DOHH2 (cell line): ENCODE results near the gene GSK3B.

ENCODE experiments used
- H3F3A ChIP-seq: fragments of 200-600 bp; sonication (generic), shearing (Covaris generic); 2 replicates; pipeline ENCODE4 v1.6.0; 2016; ENCODE audit warnings: antibody characterized with exemption, mild to moderate bottlenecking; ENCODE audit not compliant: control insufficient read depth, insufficient read depth
- H3K27ac ChIP-seq: fragments of 200-600 bp; sonication (generic); 2 replicates; pipeline ENCODE4 v1.5.1; 2014; ENCODE audit warnings: low read depth, mild to moderate bottlenecking, low read length, moderate library complexity
- H3K27me3 ChIP-seq: fragments of 200-600 bp; sonication (generic); 2 replicates; pipeline ENCODE4 v1.6.1; 2014; ENCODE audit warnings: mild to moderate bottlenecking, low read length, mixed read lengths; ENCODE audit not compliant: control insufficient read depth
- H3K36me3 ChIP-seq: fragments of 200-600 bp; sonication (generic); 2 replicates; pipeline ENCODE4 v1.6.1; 2014; ENCODE audit warnings: mild to moderate bottlenecking, low read length, moderate library complexity, mixed read lengths; ENCODE audit not compliant: control insufficient read depth
- H3K4me1 ChIP-seq: fragments of 200-600 bp; sonication (generic); 2 replicates; pipeline ENCODE4 v1.6.1; 2014; ENCODE audit warnings: mild to moderate bottlenecking, low read length, mixed read lengths; ENCODE audit not compliant: control insufficient read depth
- H3K4me2 ChIP-seq: fragments of 200-600 bp; sonication (generic); 2 replicates; pipeline ENCODE4 v1.6.0; 2014; ENCODE audit warnings: mild to moderate bottlenecking, low read length, moderate library complexity
- H3K4me3 ChIP-seq: fragments of 200-600 bp; sonication (generic); 2 replicates; pipeline ENCODE4 v1.5.1; 2014; ENCODE audit warnings: mild to moderate bottlenecking, low read length, mixed read lengths
- H3K79me2 ChIP-seq: fragments of 200-600 bp; sonication (generic); 2 replicates; pipeline ENCODE4 v1.6.1; 2014; ENCODE audit warnings: mild to moderate bottlenecking, low read length, mixed read lengths; ENCODE audit not compliant: control insufficient read depth
- H3K9me2 ChIP-seq: fragments of 200-600 bp; sonication (generic); replicated peaks from 2 replicates; pipeline ENCODE4 v1.6.1; 2014; ENCODE audit warnings: mild to moderate bottlenecking, low read length, mixed read lengths; ENCODE audit not compliant: control insufficient read depth
- H3K9me3 ChIP-seq: fragments of 200-600 bp; sonication (generic); 2 replicates; pipeline ENCODE4 v1.6.1; 2014; ENCODE audit warnings: antibody characterized with exemption, low read length, mixed read lengths; ENCODE audit not compliant: control insufficient read depth, insufficient read depth
- H4K20me1 ChIP-seq: fragments of 200-600 bp; sonication (generic); 2 replicates; pipeline ENCODE4 v1.6.0; 2014; ENCODE audit warnings: low read depth, mild to moderate bottlenecking, antibody characterized with exemption, low read length, moderate library complexity; ENCODE audit not compliant: control insufficient read depth, insufficient read depth
- CTCF ChIP-seq: fragments of 200-600 bp; sonication (generic); IDR thresholded peaks from one replicate; pipeline ENCODE4 v1.5.1; 2014; ENCODE audit warnings: antibody characterized with exemption, mild to moderate bottlenecking, low read depth, low read length; ENCODE audit not compliant: poor library complexity, severe bottlenecking
- EZH2phosphoT487 ChIP-seq: fragments of 200-600 bp; sonication (generic); IDR thresholded peaks from 2 replicates; pipeline ENCODE4 v1.6.1; 2017; ENCODE audit warnings: borderline replicate concordance, mild to moderate bottlenecking, antibody characterized with exemption, low read length, moderate library complexity, mixed read lengths

The GSK3B gene

GRCh38 chr3:119913021-119913420 lies 181.2 kb downstream of the GSK3B start:
- Histone ChIP-seq H3K36me3 (peaks cover 34% of the 10 kb centered on the region), H3K27me3 (no peaks in the 10 kb centered on the region), H3K4me3 (no peak overlapping the region), H3K9me2 (no peaks in the 10 kb centered on the region), H3K79me2 (no peaks in the 10 kb centered on the region), H4K20me1 (no peaks in the 10 kb centered on the region), H3K4me2 (no peak overlapping the region), H3K4me1 (no peaks in the 10 kb centered on the region), H3K9me3 (no peaks in the 10 kb centered on the region), H3F3A (0 out of 2 replicates have a peak, but pooled peaks cover 2% of the 10 kb centered on the region), H3K27ac (no peak overlapping the region)
- TF ChIP-seq CTCF (no peak), EZH2phosphoT487 (no peak)

- H4K20me1 ChIP-seq, result no peaks in the 10 kb centered on the region
- peaks cover 38% of the 10 kb centered on the region for H3K36me3 ChIP-seq
- H3K9me3 ChIP-seq, result no peaks in the 10 kb centered on the region
- no peaks in the 10 kb centered on the region for H3K79me2 ChIP-seq
- no peak overlapping the region for H3K4me2 ChIP-seq
- no peaks in the 10 kb centered on the region for H3K9me2 ChIP-seq
- no peaks in the 10 kb centered on the region for H3K27me3 ChIP-seq
- H3K4me1 ChIP-seq, result no peaks in the 10 kb centered on the region
- H3K27ac ChIP-seq, result no peak overlapping the region
- H3F3A ChIP-seq, result 0 out of 2 replicates have a peak, but pooled peaks cover 2% of the 10 kb centered on the region
- no peak overlapping the region for H3K4me3 ChIP-seq
- TF ChIP-seq EZH2phosphoT487, result no peak
Observed at GRCh38 chr3:119912220-119912619, 182.0 kb downstream of the GSK3B start.

GRCh38 chr3:119911748-119912147 lies 182.5 kb downstream of the GSK3B start:
- H3K4me3 ChIP-seq, result no peak overlapping the region
- H3K36me3 ChIP-seq, result peaks cover 40% of the 10 kb centered on the region
- no peak for TF ChIP-seq CTCF
- TF ChIP-seq EZH2phosphoT487, result no peak

GRCh38 chr3:119902061-119902460 lies 192.2 kb downstream of the GSK3B start:
- Histone ChIP-seq H3K27me3 (no peaks in the 10 kb centered on the region), H4K20me1 (no peaks in the 10 kb centered on the region), H3K9me3 (no peaks in the 10 kb centered on the region), H3K4me3 (no peak overlapping the region), H3F3A (no peaks in the 10 kb centered on the region), H3K27ac (no peak overlapping the region), H3K36me3 (peaks cover 25% of the 10 kb centered on the region), H3K4me2 (no peak overlapping the region), H3K79me2 (no peaks in the 10 kb centered on the region), H3K4me1 (no peaks in the 10 kb centered on the region), H3K9me2 (no peaks in the 10 kb centered on the region)
- TF ChIP-seq EZH2phosphoT487 (no peak), CTCF (no peak)

More at GRCh38 chr3:119911748-119912147, 182.5 kb downstream of the GSK3B start:
- no peaks in the 10 kb centered on the region for H3K9me3 ChIP-seq
- no peaks in the 10 kb centered on the region for H3K9me2 ChIP-seq
- H4K20me1 ChIP-seq, result no peaks in the 10 kb centered on the region
- H3K4me1 ChIP-seq, result no peaks in the 10 kb centered on the region
- H3F3A ChIP-seq, result 0 out of 2 replicates have a peak, but pooled peaks cover 2% of the 10 kb centered on the region
- no peak overlapping the region for H3K27ac ChIP-seq
- H3K27me3 ChIP-seq, result no peaks in the 10 kb centered on the region
- H3K4me2 ChIP-seq, result no peak overlapping the region
- no peaks in the 10 kb centered on the region for H3K79me2 ChIP-seq
